ENCODE measurements around the gene HYOU1.

GRCh38 chr11:119042927-119043326, 14.1 kb downstream of the HYOU1 start:
- no peak for TF ChIP-seq ZFX (IDR thresholded peaks at IDR 0.05; ENCODE audit: borderline replicate concordance)
- TF ChIP-seq CTCF (IDR thresholded peaks at IDR 0.05), result no peak

Measured in 22Rv1 (cell line).